HFFc6 (cell line): ENCODE measurements around the gene MPL. TPM values are rescaled to one million over a fixed set of nuclear protein-coding genes. Genes with fewer than 3 reads are reported as not detected.

Source experiments
- DNase-seq: peaks from one replicate; pipeline ENCODE4 v3.0.0-alpha.2; 2018
- H3K27ac Mint-ChIP-seq: 2 replicates; pipeline ENCODE4 v1.8.0; 2020; ENCODE audit warnings: mild to moderate bottlenecking, mixed read lengths
- H3K27me3 Mint-ChIP-seq: 2 replicates; pipeline ENCODE4 v1.8.0; 2021; ENCODE audit warnings: mild to moderate bottlenecking, moderate library complexity, mixed read lengths; ENCODE audit not compliant: insufficient read depth
- H3K36me3 Mint-ChIP-seq: 2 replicates; pipeline ENCODE4 v1.8.0; 2021; ENCODE audit warnings: low read depth, mixed read lengths
- H3K4me1 Mint-ChIP-seq: 2 replicates; pipeline ENCODE4 v1.8.0; 2020; ENCODE audit warnings: low read depth, mixed read lengths
- H3K4me3 Mint-ChIP-seq: 2 replicates; pipeline ENCODE4 v1.8.0; 2020; ENCODE audit warnings: mild to moderate bottlenecking, moderate library complexity, mixed read lengths
- H3K9me3 Mint-ChIP-seq: 2 replicates; pipeline ENCODE4 v1.8.0; 2020; ENCODE audit warnings: mild to moderate bottlenecking, mixed read lengths
- CTCF ChIP-seq: fragments of 200-600 bp; sonication (generic); IDR thresholded peaks from 2 replicates; pipeline ENCODE4 v1.5.0; 2021; ENCODE audit warnings: antibody characterized with exemption, mild to moderate bottlenecking
- total RNA-seq, 6 experiments: library from RNA; stranded (reverse); fragmentation: NEBNext Ultra II Directional; extraction: Animal tissue kit (Norgen Biotek cat#: 25700); gene quantifications; 2 replicates in 1 of 6; 3 replicates in 5 of 6; pipeline ENCODE4 v1.2.3, GENCODE V29; 2021

MPL gene
- total RNA-seq, 6 experiments from 2014 or later: not detected

GRCh38 chr1:43352881-43353280 is 15.3 kb downstream of the MPL start:
- no peak for TF ChIP-seq CTCF
- no peak overlapping the region for H3K27ac Mint-ChIP-seq
- no peaks in the 10 kb centered on the region for H3K9me3 Mint-ChIP-seq
- H3K4me1 Mint-ChIP-seq: peaks cover 43% of the 10 kb centered on the region
- no peak for DNase-seq
- no peak overlapping the region for H3K4me3 Mint-ChIP-seq
- H3K27me3 Mint-ChIP-seq: peaks cover 15% of the 10 kb centered on the region
- peaks cover 5% of the 10 kb centered on the region; the same call in 1 of the 2 replicates for H3K36me3 Mint-ChIP-seq

GRCh38 chr1:43354471-43354870 is 16.9 kb downstream of the MPL start:
- no peak for TF ChIP-seq CTCF
- H3K27me3 Mint-ChIP-seq: peaks cover 8% of the 10 kb centered on the region
- no peak for DNase-seq
- H3K4me1 Mint-ChIP-seq: peaks cover 41% of the 10 kb centered on the region
- H3K9me3 Mint-ChIP-seq: no peaks in the 10 kb centered on the region
- no peak overlapping the region for H3K27ac Mint-ChIP-seq
- no peak overlapping the region for H3K4me3 Mint-ChIP-seq
- H3K36me3 Mint-ChIP-seq: peaks cover 7% of the 10 kb centered on the region; the same call in 1 of the 2 replicates

DNA sequence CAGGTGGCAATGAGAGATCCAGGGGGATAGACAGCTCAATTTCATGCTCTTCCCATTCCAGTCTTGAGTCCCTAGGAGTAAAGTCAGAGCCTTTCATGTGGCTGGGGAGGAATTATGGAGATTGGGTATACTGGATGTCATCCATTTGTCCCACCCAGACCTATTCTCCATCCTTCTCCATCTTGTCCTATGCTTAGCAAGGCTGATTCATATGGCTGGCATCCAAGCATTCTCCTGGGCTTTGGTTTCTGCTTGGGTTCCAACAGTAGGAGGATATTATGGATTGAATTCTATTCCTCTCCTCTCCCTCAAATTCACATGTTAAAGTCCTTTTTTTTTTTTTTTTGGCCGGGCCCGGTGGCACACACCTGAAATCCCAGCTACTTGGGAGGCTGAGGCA is 17.3 kb downstream of the MPL start:
- no peak for DNase-seq
- Mint-ChIP-seq H3K9me3 (no peaks in the 10 kb centered on the region), H3K36me3 (peaks cover 11% of the 10 kb centered on the region; the same call in 1 of the 2 replicates), H3K27me3 (peaks cover 8% of the 10 kb centered on the region; the same call in 1 of the 2 replicates), H3K4me3 (no peak overlapping the region), H3K4me1 (peaks cover 41% of the 10 kb centered on the region), H3K27ac (no peak overlapping the region)
- TF ChIP-seq CTCF: no peak

DNA sequence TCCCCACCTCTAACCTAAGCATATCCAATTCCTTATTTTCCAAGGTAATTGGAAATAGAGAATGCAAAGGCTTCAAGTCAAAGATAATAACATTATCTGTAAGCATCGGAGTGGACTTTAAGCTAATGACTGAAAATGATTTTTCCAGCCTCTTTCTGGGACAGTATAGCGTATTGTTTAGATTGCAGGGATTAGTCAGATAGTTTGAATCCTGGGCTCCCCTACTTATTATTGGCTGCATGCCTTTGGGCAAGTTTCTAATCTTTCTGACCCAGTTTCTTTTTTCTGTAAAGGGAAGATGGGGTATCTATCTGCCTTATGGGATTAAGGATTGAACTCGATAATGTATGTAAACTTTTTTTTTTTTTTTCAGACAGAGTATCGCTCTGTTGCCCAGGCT is 19.6 kb downstream of the MPL start:
- H3K4me3 Mint-ChIP-seq: peak overlapping the region; percentile 95; the same call in 1 of the 2 replicates
- TF ChIP-seq CTCF: no peak
- no peaks in the 10 kb centered on the region for H3K9me3 Mint-ChIP-seq
- H3K36me3 Mint-ChIP-seq: peaks cover 35% of the 10 kb centered on the region
- DNase-seq: no peak
- H3K27me3 Mint-ChIP-seq: peaks cover 10% of the 10 kb centered on the region
- H3K27ac Mint-ChIP-seq: peak overlapping the region; percentile 95; the same call in 1 of the 2 replicates
- peaks cover 59% of the 10 kb centered on the region for H3K4me1 Mint-ChIP-seq

GRCh38 chr1:43358121-43358745 is 20.6 kb downstream of the MPL start:
- Mint-ChIP-seq H3K9me3 (no peaks in the 10 kb centered on the region), H3K27ac (peak overlapping the region; percentile 95), H3K36me3 (peaks cover 44% of the 10 kb centered on the region), H3K27me3 (peaks cover 6% of the 10 kb centered on the region), H3K4me1 (peaks cover 68% of the 10 kb centered on the region), H3K4me3 (peak overlapping the region; percentile 95)
- peak; percentile 73 for TF ChIP-seq CTCF
- peak; percentile 38 for DNase-seq
